Measurements from ENCODE around the gene RTN4. TPM values are rescaled to one million over a fixed set of nuclear protein-coding genes. Genes with fewer than 3 reads are reported as not detected.

RTN4 gene
- total RNA-seq, 1 experiment from 2014 or later = 200 TPM

- Mint-ChIP-seq H3K4me1 (peaks cover 17 to 32% of the 10 kb centered on the region in 2 experiments), H3K4me3 (no peak overlapping the region), H3K9me3 (no peaks in the 10 kb centered on the region; a peak in 1 of 5 replicates), H3K36me3 (ENCODE audit: insufficient read depth in 1 of 3, low read depth in 3 of 3) (peaks cover 3 to 11% (median 7%) of the 10 kb centered on the region in 3 experiments; a peak in 3 of 7 replicates), H3K27me3 (ENCODE audit: low read depth) (no peaks in the 10 kb centered on the region), H3K27ac (no peak overlapping the region)
- no peak overlapping the region for H4K91ac ChIP-seq (ENCODE audit: insufficient read length, low read depth, low read length)
- H3K27ac ChIP-seq (ENCODE audit: insufficient read length, low read depth, low read length) = no peak overlapping the region
- H2BK20ac ChIP-seq (ENCODE audit: low read depth, low read length, poor library complexity, severe bottlenecking) = no peak overlapping the region
- H3K9ac ChIP-seq (ENCODE audit: extremely low read depth, insufficient read length, low read length) = no peak overlapping the region
- H3K18ac ChIP-seq (ENCODE audit: insufficient read length, low read depth, low read length) = no peak overlapping the region
- H3K23ac ChIP-seq (ENCODE audit: insufficient read length, low read depth, low read length) = no peak overlapping the region
- WGBS (ENCODE audit: extremely low coverage, insufficient read length, low lambda C conversion rate) = no CpG with 5 or more reads among the region's 2 CpGs
- no peak overlapping the region for H2BK15ac ChIP-seq (ENCODE audit: low read depth, low read length)
- H2AK5ac ChIP-seq (ENCODE audit: insufficient read length, low read length) = no peak overlapping the region
- no peak for TF ChIP-seq CTCF (conservative IDR thresholded peaks at IDR 0.05)
- no peak overlapping the region for H4K5ac ChIP-seq (ENCODE audit: insufficient read length, low read depth, low read length)
- H2BK120ac ChIP-seq (ENCODE audit: low read depth, low read length, poor library complexity, severe bottlenecking) = no peak overlapping the region
- no peak overlapping the region for H3K4me2 ChIP-seq (ENCODE audit: insufficient read depth, insufficient read length, low read length)
- H3K79me1 ChIP-seq (ENCODE audit: insufficient read depth, low read depth, low read length, poor library complexity, severe bottlenecking) = peaks cover 8% of the 10 kb centered on the region
- no peak overlapping the region for H3K4ac ChIP-seq (ENCODE audit: low read depth, low read length)
- H3K14ac ChIP-seq (ENCODE audit: insufficient read depth, low read length) = no peak overlapping the region
- no peaks in the 10 kb centered on the region for H3K9me3 ChIP-seq (ENCODE audit: control insufficient read depth, low read depth, low read length)
- no peak overlapping the region for H2AFZ ChIP-seq (ENCODE audit: low read length)
- no peak for DNase-seq
- H4K20me1 ChIP-seq (ENCODE audit: control insufficient read depth, insufficient read depth, insufficient read length) = no peaks in the 10 kb centered on the region
- H3K23me2 ChIP-seq (ENCODE audit: insufficient read length, low read depth, low read length, poor library complexity, severe bottlenecking) = no peaks in the 10 kb centered on the region
- no peaks in the 10 kb centered on the region for H3K27me3 ChIP-seq (ENCODE audit: insufficient read depth, low read length)
- H4K8ac ChIP-seq (replicated peaks; ENCODE audit: insufficient read length, low read depth, low read length) = no peak overlapping the region
- H3K79me2 ChIP-seq (ENCODE audit: insufficient read depth, low read length) = peaks cover 46% of the 10 kb centered on the region
- H2BK5ac ChIP-seq (ENCODE audit: insufficient read length, low read length) = no peak overlapping the region
- peaks cover 16% of the 10 kb centered on the region; the same call in 1 of the 2 replicates for H3K4me1 ChIP-seq (ENCODE audit: insufficient read depth, low read length)
- no peak overlapping the region for H3T11ph ChIP-seq (ENCODE audit: low read length)
- H2BK12ac ChIP-seq (ENCODE audit: insufficient read length, low read depth, low read length) = no peak overlapping the region
- no peak overlapping the region for H3K56ac ChIP-seq (ENCODE audit: insufficient read length, low read depth, low read length)
These were observed 25.2 kb downstream of the RTN4 start for GRCh38 chr2:55025082-55025481.

All from H9 (cell line).